ENCODE measurements around the gene SEC16B.

Gene SEC16B

GRCh38 chr1:177913762-177914540, 55.9 kb downstream of the SEC16B start:
- no peak for DNase-seq (ENCODE audit: low read depth in 2 of 3, low spot score in 2 of 3)

- no peak for DNase-seq (ENCODE audit: low read depth in 2 of 3, low spot score in 2 of 3)
Observed at GRCh38 chr1:177912991-177913390, 56.9 kb downstream of the SEC16B start.

- DNase-seq (ENCODE audit: low read depth in 2 of 3, low spot score in 2 of 3), result no peak
Observed at GRCh38 chr1:177909416-177909815, 60.4 kb downstream of the SEC16B start.

- DNase-seq (ENCODE audit: low read depth in 2 of 3, low spot score in 2 of 3), result no peak
Observed at GRCh38 chr1:177907000-177907399, 62.9 kb downstream of the SEC16B start.

- no peak for DNase-seq (ENCODE audit: low read depth in 2 of 3, low spot score in 2 of 3)
Observed at GRCh38 chr1:177905686-177906085, 64.2 kb downstream of the SEC16B start.

- DNase-seq (ENCODE audit: low read depth in 2 of 3, low spot score in 2 of 3), result no peak
Observed at GRCh38 chr1:177902266-177902665, 67.6 kb downstream of the SEC16B start.

GRCh38 chr1:177897998-177898654, 71.7 kb downstream of the SEC16B start:
- DNase-seq (ENCODE audit: low read depth in 2 of 3, low spot score in 2 of 3), result no peak

GRCh38 chr1:177897281-177897997, 72.4 kb downstream of the SEC16B start:
- no peak for DNase-seq (ENCODE audit: low read depth in 2 of 3, low spot score in 2 of 3)

Measured in activated CD8-positive, alpha-beta memory T cell treated with anti-CD3 and anti-CD28 coated beads for 48 hours (primary cell).